VCaP (cell line): ENCODE data around the gene ELF2.
"Not testable (repeated sequence)": the region's sequence is repeated elsewhere in the genome, so short reads cannot be mapped to it uniquely, and the experiment has no call there.

ENCODE experiments used
- H3K27ac ChIP-seq: fragments of 450-650 bp; 2 replicates; pipeline ENCODE4 v1.5.1; 2017
- TF ChIP-seq, protein P1 (sequence below): fragments of 450-650 bp; conservative IDR thresholded peaks from 2 replicates; pipeline ENCODE4 v1.5.1; 2017; ENCODE audit warnings: mild to moderate bottlenecking, moderate library complexity

ELF2 gene

GRCh38 chr4:139038874-139039443 is 138.1 kb downstream of the ELF2 start:
- TF ChIP-seq, protein P1, sequence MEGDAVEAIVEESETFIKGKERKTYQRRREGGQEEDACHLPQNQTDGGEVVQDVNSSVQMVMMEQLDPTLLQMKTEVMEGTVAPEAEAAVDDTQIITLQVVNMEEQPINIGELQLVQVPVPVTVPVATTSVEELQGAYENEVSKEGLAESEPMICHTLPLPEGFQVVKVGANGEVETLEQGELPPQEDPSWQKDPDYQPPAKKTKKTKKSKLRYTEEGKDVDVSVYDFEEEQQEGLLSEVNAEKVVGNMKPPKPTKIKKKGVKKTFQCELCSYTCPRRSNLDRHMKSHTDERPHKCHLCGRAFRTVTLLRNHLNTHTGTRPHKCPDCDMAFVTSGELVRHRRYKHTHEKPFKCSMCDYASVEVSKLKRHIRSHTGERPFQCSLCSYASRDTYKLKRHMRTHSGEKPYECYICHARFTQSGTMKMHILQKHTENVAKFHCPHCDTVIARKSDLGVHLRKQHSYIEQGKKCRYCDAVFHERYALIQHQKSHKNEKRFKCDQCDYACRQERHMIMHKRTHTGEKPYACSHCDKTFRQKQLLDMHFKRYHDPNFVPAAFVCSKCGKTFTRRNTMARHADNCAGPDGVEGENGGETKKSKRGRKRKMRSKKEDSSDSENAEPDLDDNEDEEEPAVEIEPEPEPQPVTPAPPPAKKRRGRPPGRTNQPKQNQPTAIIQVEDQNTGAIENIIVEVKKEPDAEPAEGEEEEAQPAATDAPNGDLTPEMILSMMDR: no peak
- no peak overlapping the region for H3K27ac ChIP-seq

- TF ChIP-seq, protein P1: no peak
- no peak overlapping the region for H3K27ac ChIP-seq
These were observed 140.1 kb downstream of the ELF2 start for GRCh38 chr4:139036885-139037284.

GRCh38 chr4:139035650-139036049 is 141.4 kb downstream of the ELF2 start:
- H3K27ac ChIP-seq: no peak overlapping the region
- TF ChIP-seq, protein P1: no peak

DNA sequence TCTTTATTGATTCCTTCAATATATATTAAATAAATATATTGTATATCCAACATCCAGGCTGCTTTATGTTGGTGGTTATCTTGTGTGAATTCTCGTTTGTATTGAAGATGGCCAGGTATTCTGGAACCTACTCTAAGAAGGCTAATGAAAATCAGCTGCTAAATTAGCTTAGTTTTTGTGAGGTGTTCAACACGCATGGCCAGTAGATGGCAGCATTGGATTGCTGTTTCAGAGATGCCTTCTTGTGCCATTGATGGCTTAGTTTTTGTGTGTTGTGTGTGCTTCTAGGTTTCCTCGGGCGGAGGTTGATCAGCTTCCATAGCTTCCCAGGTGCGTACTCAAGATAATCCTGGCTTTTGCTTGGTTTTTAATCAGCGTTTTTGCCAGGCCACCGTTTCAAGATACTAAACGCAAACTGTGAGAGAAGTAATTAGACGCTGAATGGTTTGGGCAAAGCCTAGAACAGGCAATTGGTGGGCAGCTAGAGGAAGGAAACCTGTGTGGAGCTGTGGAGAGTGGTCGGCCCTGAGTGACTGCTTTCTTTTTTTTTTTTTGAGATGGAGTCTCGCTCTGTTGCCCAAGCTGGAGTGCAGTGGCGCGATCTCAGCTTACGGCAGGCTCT is 146.3 kb downstream of the ELF2 start:
- H3K27ac ChIP-seq: peak overlapping the region; percentile 54
- TF ChIP-seq, protein P1: peak; percentile 81

DNA sequence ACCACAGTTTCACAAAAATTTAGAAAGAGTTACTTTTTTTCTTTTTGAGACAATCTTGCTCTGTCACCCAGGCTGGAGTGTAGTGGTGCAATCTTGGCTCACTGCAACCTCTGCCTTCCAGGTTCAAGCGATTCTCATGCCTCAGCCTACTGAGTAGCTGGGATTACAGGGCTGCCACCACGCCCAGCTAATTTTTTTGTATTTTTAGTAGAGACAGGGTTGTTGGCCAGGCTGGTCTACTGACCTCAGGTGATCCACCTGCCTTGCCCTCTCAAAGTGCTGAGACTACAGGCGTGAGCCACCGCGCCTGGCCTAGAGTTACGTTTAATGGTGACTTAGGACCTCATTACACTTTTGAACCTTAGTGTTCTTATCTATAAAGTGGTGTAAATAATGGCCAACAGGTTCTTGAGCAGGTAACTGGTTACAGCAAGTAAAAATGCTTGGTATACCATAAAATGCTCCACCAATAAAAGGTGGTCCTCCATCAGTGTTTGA is 147.1 kb downstream of the ELF2 start:
- H3K27ac ChIP-seq: not testable (repeated sequence)

DNA sequence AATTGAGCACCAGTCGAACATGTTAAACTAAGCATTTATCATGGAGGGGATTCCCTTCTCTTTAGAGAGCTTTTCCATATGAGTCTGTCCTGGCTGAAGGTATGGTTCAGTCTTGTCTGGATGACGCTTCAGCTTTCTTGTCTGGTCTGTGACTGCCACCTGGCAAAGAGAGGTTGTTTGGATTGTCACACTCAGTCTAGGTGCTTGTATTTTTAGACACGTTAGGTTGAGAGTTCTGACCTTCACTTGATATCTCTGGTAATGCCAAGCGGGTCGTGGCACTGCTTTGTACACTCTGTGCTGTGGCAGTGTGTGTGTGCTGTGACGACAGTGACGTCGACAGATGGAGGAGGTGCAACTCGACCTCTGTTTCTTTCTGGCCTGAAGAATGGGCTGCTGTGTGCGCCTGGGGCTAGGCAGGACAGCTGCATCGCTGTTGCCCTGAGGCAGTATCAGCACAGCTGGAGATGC is 148.8 kb downstream of the ELF2 start:
- H3K27ac ChIP-seq: peak overlapping the region; percentile 31

GRCh38 chr4:139027776-139028175 is 149.2 kb downstream of the ELF2 start:
- peak overlapping the region; percentile 31 for H3K27ac ChIP-seq
- TF ChIP-seq, protein P1: no peak

More for the DNA sequence above, 148.8 kb downstream of the ELF2 start:
- TF ChIP-seq, protein P1: no peak

DNA sequence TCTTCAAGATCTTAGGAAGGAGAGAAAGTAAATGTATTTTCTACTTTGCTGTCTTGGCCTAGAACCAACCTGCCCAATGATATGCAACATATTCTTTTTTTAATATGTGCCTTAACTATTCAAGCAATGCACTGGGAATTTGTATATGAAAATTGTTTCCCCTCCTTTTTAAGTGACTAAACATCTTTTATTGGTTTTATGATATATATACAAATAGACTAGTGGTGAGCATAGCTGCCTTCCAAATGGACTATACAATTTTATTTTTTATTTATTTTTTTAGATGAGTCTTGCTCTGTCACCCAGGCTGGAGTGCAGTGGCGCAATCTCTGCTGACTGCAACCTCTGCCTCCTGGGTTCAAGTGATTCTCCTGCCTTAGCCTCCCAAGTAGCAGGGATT is 151.2 kb downstream of the ELF2 start:
- H3K27ac ChIP-seq: no peak overlapping the region
- TF ChIP-seq, protein P1: no peak
